DMS53 (cell line): Measurements from ENCODE around the gene MLLT10.
"Not testable (repeated sequence)": the region's sequence is repeated elsewhere in the genome, so short reads cannot be mapped to it uniquely, and the experiment has no call there.

Experiments used
- DNase-seq: peaks from one replicate; lab custom pipeline; 2025; lab: John Stamatoyannopoulos, UW

The MLLT10 gene

DNA sequence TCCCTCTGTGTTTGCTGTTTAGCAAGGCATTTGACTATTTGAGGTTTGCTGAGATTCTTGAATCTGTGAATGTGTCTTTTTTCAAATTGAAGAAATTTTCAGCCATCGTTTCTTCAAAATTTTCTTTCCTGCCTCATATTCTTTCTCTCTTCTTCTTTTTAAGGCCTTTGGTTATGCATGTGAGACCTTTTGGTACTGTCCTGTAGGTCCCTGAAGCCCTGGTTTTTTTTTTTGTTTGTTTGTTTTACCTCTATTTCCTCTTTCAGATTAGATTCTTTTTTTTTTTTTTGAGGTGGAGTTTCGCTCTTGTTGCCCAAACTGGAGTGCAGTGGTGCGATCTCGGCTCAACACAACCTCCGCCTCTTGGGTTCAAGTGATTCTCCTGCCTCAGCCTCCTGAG lies 45.3 kb downstream of the MLLT10 start:
- no peak for DNase-seq

- DNase-seq, result not testable (repeated sequence)
Measured at GRCh38 chr10:21581421-21581834, 47.4 kb downstream of the MLLT10 start.

GRCh38 chr10:21584834-21585530 lies 51.0 kb downstream of the MLLT10 start:
- DNase-seq, result no peak

- no peak for DNase-seq
Measured at GRCh38 chr10:21587391-21587790, 53.4 kb downstream of the MLLT10 start.

DNA sequence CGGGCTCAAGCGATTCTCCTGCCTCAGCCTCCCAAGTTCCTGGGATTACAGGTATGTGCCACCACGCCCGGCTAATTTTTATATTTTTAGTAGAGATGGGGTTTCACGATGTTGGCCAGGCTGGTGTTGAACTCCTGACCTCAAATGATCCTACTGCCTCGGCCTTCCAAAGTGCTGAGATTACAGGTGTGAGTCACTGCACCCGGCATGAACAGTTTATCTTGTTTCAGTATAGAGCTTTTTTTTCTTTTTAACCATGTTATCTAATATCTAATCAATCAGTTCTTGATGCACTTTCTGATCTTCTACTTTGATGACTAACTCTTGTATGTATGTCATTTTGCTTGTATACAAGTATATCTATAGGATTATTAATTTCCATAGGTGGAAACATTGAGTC lies 54.1 kb downstream of the MLLT10 start:
- DNase-seq, result not testable (repeated sequence)

- no peak for DNase-seq
Measured at GRCh38 chr10:21593986-21594385, 60.0 kb downstream of the MLLT10 start.

- DNase-seq, result no peak
Measured at GRCh38 chr10:21599582-21599981, 65.5 kb downstream of the MLLT10 start.

- DNase-seq, result no peak
Measured at GRCh38 chr10:21600804-21601433, 66.9 kb downstream of the MLLT10 start.

DNA sequence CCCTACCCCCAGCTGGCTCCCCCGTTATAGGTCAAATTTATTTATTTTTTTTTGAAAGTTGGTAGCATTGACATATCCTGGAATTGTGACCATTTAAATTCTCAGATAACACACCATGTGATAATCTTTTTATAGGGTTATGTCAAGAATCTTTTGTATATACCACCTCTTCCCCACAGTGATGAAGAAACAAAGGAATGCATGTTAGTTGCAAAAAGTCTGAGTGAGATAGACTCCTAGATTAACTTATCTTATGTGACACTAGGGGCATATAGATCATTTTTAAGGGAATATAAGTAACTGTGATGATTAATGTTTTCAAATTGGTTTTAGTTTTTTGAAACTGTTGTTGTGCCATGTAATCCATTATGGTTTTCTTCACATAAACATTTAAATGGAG lies 68.3 kb downstream of the MLLT10 start:
- no peak for DNase-seq

GRCh38 chr10:21603721-21604120 lies 69.7 kb downstream of the MLLT10 start:
- DNase-seq, result no peak

DNA sequence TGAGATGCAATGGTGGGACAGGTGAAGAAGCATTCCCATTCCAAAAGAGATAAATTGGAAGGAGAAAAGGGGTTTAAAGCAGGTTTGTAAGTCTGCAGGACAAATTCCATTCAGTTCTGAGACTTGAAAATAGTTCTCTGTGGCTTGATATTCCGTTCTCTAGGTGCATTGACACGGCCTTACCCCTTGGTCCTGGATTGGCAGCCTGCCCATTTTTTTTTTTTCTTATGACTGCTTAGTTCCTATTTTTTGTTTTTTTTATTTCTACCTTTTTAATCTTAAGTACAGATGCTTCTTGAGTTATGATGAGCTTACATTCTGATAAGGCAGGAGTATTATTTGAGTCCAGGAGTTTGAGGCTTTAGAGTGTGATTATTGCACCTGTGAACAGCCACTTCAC lies 70.6 kb downstream of the MLLT10 start:
- no peak for DNase-seq

GRCh38 chr10:21607907-21608306 lies 73.9 kb downstream of the MLLT10 start:
- no peak for DNase-seq

- no peak for DNase-seq
Measured at GRCh38 chr10:21614000-21614399, 80.0 kb downstream of the MLLT10 start.

- no peak for DNase-seq
Measured at GRCh38 chr10:21617267-21617666, 83.2 kb downstream of the MLLT10 start.

- no peak for DNase-seq
Measured at GRCh38 chr10:21623291-21623690, 89.3 kb downstream of the MLLT10 start.

GRCh38 chr10:21624421-21624820 lies 90.4 kb downstream of the MLLT10 start:
- not testable (repeated sequence) for DNase-seq

- no peak for DNase-seq
Measured at GRCh38 chr10:21624951-21625350, 90.9 kb downstream of the MLLT10 start.

DNA sequence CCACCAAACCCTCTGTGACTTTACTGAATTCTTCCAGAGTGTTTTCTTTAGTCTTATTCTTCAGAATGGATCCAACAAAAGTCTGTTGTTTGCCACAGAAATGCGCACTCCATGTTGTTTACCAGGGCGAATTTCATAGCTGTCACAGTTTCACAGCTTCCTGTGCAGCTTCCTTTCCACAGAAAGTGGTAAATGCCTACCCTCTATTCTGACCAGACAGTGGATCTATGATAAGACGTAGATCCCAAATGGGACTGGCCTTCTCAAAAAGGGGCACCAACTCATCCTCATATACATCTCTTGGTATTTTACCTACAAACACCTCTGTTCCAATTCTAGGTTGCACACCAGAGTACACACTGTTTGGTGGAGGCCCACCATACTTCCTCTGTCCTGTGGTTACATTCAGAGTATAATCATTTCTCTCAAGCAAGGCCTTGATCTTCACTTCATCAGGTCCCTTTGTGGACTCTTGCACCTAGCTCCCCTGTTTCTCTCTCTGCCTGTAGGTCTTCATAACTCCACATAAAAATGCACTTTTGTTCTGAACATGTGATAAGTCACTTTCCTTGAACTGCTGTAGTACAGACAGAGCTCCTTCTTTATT lies 91.7 kb downstream of the MLLT10 start:
- DNase-seq, result no peak

DNA sequence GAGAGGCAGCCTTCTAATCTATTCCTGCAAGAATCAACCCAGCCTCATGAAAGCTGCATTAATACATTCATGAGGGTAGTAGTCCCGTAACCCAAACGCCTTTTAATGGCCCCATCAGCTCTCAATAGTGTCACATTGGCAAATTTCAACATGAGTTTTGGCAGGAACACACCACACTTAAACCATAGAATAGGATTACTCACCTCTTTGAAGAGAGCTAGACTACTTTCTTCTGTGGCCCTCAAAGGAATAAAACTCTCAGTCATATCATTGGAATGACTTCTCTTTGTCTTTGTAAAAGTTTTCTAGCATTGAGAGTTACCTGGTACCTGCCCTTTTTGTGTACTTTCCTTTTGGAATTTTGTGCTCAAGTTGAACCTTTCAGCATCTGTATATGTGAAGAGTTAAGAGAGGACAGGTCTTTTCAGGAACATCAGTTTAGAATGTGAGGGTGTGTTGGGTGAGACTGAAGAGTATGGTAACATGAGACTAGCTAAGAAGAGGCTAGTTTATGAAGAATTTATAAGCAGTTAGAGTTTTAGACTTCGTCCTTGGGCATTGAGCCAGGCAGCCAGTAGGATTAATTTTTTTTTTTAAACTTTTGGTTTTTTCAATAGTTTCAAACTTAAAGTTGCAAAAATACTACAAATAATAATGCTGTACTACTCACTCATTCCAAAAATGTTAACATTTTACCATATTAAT lies 92.6 kb downstream of the MLLT10 start:
- no peak for DNase-seq

- no peak for DNase-seq
Measured at GRCh38 chr10:21627331-21627730, 93.3 kb downstream of the MLLT10 start.

GRCh38 chr10:21628023-21628422 lies 94.0 kb downstream of the MLLT10 start:
- no peak for DNase-seq

- DNase-seq, result not testable (repeated sequence)
Measured at GRCh38 chr10:21628645-21629044, 94.6 kb downstream of the MLLT10 start.
